Measurements from ENCODE around the gene TPRG1. TPM values are rescaled to one million over a fixed set of nuclear protein-coding genes. Genes with fewer than 3 reads are reported as not detected.

TPRG1 gene
- total RNA-seq, 1 donor from 2014 or later = 21.6 TPM

DNA sequence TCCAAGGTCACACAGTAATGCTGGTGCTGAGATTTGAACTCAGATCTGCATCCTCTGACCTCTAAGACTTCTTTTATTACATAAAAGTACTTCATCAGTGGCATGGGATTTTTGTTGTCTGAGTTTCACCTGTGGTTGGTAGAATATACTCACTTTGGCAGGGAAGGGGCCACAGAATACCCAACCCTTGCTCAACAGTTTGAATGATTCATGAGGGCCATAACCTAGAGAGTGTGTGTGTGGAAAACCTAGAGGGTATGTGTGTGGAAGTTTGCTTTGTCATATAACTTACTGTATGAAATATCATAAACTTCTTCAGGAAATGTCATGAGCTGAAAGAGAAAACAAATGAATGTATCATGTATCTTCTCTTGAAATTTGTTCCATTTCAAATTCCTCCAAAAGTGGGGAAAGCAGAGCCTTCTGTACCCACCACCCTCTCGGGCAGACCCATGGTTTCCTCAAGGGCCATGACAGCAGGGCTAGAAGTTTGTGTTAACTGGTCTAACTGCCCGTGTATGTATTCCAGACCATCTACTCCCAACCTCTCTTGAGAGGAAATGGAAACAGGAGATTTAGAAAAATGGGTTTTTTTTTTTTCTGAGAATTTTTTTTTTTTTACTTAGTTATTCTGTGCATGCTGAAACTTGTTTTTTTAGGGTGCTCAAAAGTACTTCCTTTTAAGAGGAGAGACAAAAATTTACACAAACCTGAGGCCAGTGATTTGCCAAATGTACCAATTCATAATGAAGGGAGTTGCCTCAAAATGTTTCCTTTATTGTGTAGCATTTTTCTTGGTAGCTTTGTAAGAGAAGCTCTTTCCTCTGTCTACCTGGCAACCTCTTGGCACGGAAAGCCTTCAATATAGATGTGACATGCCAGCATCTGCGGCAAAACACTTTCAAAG is 127.0 kb downstream of the TPRG1 start:
- DNase-seq (ENCODE audit: extremely low spot score in 2 of 2) = no peak
- Histone ChIP-seq H3K36me3 (no peaks in the 10 kb centered on the region), H3K4me3 (no peak overlapping the region), H3K9me3 (no peaks in the 10 kb centered on the region), H3K4me1 (no peaks in the 10 kb centered on the region), H3K27me3 (no peaks in the 10 kb centered on the region), H3K27ac (no peak overlapping the region)
- no peak for TF ChIP-seq POLR2A (IDR thresholded peaks at IDR 0.05)
- TF ChIP-seq, protein P1, sequence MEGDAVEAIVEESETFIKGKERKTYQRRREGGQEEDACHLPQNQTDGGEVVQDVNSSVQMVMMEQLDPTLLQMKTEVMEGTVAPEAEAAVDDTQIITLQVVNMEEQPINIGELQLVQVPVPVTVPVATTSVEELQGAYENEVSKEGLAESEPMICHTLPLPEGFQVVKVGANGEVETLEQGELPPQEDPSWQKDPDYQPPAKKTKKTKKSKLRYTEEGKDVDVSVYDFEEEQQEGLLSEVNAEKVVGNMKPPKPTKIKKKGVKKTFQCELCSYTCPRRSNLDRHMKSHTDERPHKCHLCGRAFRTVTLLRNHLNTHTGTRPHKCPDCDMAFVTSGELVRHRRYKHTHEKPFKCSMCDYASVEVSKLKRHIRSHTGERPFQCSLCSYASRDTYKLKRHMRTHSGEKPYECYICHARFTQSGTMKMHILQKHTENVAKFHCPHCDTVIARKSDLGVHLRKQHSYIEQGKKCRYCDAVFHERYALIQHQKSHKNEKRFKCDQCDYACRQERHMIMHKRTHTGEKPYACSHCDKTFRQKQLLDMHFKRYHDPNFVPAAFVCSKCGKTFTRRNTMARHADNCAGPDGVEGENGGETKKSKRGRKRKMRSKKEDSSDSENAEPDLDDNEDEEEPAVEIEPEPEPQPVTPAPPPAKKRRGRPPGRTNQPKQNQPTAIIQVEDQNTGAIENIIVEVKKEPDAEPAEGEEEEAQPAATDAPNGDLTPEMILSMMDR (IDR thresholded peaks at IDR 0.05) = no peak
- TF ChIP-seq POLR2AphosphoS5 (IDR thresholded peaks at IDR 0.05; ENCODE audit: insufficient read depth in 1 of 2, low read depth in 1 of 2) = no peak
- intact Hi-C loops (cut with DNase I) = no loop called here

DNA sequence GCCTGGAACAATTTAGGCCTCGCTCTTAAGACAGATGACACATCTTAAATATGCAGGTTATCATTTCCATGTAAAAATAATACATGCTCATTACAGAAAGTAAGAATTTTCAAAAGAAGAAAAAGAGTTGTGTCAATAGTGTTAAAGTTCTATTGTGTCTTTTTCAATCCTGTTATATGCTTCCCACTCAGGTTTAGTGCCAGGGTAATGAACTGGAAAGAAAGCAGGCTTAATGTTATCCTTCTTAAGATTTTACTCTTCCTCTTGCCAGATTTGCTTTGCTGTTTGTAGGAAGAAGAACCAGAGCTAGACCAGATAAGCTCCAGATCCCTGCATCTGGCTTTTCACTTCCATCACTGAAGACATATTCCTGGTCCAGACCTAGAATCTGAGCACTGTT is 128.6 kb downstream of the TPRG1 start:
- Histone ChIP-seq H3K9me3 (no peaks in the 10 kb centered on the region), H3K36me3 (no peaks in the 10 kb centered on the region), H3K4me1 (peaks cover 14% of the 10 kb centered on the region), H3K27me3 (no peaks in the 10 kb centered on the region), H3K27ac (no peak overlapping the region), H3K4me3 (no peak overlapping the region)
- no peak for DNase-seq (ENCODE audit: extremely low spot score in 2 of 2)
- TF ChIP-seq POLR2A (IDR thresholded peaks at IDR 0.05) = no peak
- TF ChIP-seq POLR2AphosphoS5 (IDR thresholded peaks at IDR 0.05; ENCODE audit: insufficient read depth in 1 of 2, low read depth in 1 of 2) = no peak
- TF ChIP-seq, protein P1 (IDR thresholded peaks at IDR 0.05) = no peak
- intact Hi-C loops (cut with DNase I) = no loop called here

- intact Hi-C loops (cut with DNase I) = no loop called here
- no peak for DNase-seq (ENCODE audit: extremely low spot score in 2 of 2)
- peaks cover 21% of the 10 kb centered on the region for H3K4me1 ChIP-seq
- no peaks in the 10 kb centered on the region for H3K27me3 ChIP-seq
- H3K36me3 ChIP-seq = no peaks in the 10 kb centered on the region
- no peaks in the 10 kb centered on the region for H3K9me3 ChIP-seq
- H3K4me3 ChIP-seq = no peak overlapping the region
- TF ChIP-seq POLR2AphosphoS5 (IDR thresholded peaks at IDR 0.05; ENCODE audit: insufficient read depth in 1 of 2, low read depth in 1 of 2) (no peak), POLR2A (IDR thresholded peaks at IDR 0.05) (no peak)
- TF ChIP-seq, protein P1 (IDR thresholded peaks at IDR 0.05) = no peak
- no peak overlapping the region for H3K27ac ChIP-seq
Measured at GRCh38 chr3:189301479-189301878, 129.7 kb downstream of the TPRG1 start.

GRCh38 chr3:189303584-189303983 is 131.8 kb downstream of the TPRG1 start:
- no peak overlapping the region for H3K4me3 ChIP-seq
- H3K4me1 ChIP-seq = peaks cover 26% of the 10 kb centered on the region
- intact Hi-C loops (cut with DNase I) = no loop called here
- no peaks in the 10 kb centered on the region for H3K36me3 ChIP-seq
- no peak overlapping the region for H3K27ac ChIP-seq
- no peak for DNase-seq (ENCODE audit: extremely low spot score in 2 of 2)
- H3K9me3 ChIP-seq = no peaks in the 10 kb centered on the region
- H3K27me3 ChIP-seq = no peaks in the 10 kb centered on the region
- TF ChIP-seq POLR2A (IDR thresholded peaks at IDR 0.05) (no peak), POLR2AphosphoS5 (IDR thresholded peaks at IDR 0.05; ENCODE audit: insufficient read depth in 1 of 2, low read depth in 1 of 2) (no peak)
- TF ChIP-seq, protein P1 (IDR thresholded peaks at IDR 0.05) = no peak

Data from vagina (tissue), 2 donors.